Measurements from ENCODE around the gene HNRNPA0.

DNA sequence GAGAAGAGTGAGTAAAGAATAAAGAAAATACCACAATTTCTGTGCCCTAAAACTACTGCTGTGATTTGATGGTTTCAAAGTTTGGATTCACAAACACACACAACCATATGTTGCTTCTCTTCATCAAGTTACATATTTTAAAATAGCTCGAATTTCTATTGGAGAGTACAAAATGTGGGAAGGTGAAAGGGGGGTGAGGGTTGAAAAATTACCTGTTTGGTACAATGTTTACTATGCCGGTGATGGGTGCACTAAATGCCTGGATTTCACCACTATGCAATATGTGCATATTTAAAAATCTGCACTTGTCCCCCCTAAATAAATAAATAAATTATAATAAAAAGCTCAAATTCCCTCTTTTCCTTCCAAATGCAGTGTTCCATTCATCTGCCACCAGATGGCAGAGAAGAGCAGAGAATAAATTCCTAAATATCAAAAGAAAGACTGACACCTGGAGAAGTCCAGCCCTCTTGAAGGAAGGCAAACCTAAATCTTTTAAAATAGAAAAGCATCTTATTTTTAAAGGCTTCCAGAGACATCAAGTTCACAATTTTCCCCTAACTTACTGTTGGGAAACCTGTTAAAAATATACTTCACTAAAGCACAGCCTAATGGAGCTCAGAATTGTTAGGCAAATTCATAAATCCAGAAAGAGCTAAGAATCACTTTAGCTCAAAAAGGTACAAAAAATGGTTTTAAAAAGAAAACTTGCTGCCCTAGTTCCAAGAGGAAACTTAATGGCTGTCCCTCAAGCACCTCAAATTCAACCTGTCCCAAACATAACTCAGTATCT is 24.8 kb upstream of the HNRNPA0 start:
- TF ChIP-seq, protein P1, sequence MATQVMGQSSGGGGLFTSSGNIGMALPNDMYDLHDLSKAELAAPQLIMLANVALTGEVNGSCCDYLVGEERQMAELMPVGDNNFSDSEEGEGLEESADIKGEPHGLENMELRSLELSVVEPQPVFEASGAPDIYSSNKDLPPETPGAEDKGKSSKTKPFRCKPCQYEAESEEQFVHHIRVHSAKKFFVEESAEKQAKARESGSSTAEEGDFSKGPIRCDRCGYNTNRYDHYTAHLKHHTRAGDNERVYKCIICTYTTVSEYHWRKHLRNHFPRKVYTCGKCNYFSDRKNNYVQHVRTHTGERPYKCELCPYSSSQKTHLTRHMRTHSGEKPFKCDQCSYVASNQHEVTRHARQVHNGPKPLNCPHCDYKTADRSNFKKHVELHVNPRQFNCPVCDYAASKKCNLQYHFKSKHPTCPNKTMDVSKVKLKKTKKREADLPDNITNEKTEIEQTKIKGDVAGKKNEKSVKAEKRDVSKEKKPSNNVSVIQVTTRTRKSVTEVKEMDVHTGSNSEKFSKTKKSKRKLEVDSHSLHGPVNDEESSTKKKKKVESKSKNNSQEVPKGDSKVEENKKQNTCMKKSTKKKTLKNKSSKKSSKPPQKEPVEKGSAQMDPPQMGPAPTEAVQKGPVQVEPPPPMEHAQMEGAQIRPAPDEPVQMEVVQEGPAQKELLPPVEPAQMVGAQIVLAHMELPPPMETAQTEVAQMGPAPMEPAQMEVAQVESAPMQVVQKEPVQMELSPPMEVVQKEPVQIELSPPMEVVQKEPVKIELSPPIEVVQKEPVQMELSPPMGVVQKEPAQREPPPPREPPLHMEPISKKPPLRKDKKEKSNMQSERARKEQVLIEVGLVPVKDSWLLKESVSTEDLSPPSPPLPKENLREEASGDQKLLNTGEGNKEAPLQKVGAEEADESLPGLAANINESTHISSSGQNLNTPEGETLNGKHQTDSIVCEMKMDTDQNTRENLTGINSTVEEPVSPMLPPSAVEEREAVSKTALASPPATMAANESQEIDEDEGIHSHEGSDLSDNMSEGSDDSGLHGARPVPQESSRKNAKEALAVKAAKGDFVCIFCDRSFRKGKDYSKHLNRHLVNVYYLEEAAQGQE (IDR thresholded peaks at IDR 0.05; ENCODE audit: low read depth, low read length): no peak
- TF ChIP-seq EZH2phosphoT487 (IDR thresholded peaks at IDR 0.05; ENCODE audit: borderline replicate concordance, low read depth): no peak
- peak; percentile 81 for TF ChIP-seq RAD21 (IDR thresholded peaks at IDR 0.05; ENCODE audit: low read length)
- TF ChIP-seq CTCF (IDR thresholded peaks at IDR 0.05): peak; percentile 83
- no peak for TF ChIP-seq RFX5 (IDR thresholded peaks at IDR 0.05; ENCODE audit: low read length)
- no peak for TF ChIP-seq MAX (IDR thresholded peaks at IDR 0.05; ENCODE audit: low read depth)
- no peak for TF ChIP-seq YY1 (IDR thresholded peaks at IDR 0.05; ENCODE audit: low read depth)
- TF ChIP-seq SMC3 (IDR thresholded peaks at IDR 0.05; ENCODE audit: low read depth, low read length): peak; percentile 61
- TF ChIP-seq POLR2AphosphoS5 (IDR thresholded peaks at IDR 0.05; ENCODE audit: low read depth, low read length): no peak
- no peak for TF ChIP-seq ELF1 (IDR thresholded peaks at IDR 0.05)

All from SK-N-SH (cell line).